ENCODE results near the gene TBC1D7. TPM values are rescaled to one million over a fixed set of nuclear protein-coding genes. Genes with fewer than 3 reads are reported as not detected.

The TBC1D7 gene
- polyA plus RNA-seq, 1 donor from 2014 or later: 67.9 TPM

- no peak overlapping the region for H3K4me2 ChIP-seq (ENCODE audit: low read length)
- H3K27ac ChIP-seq (ENCODE audit: low read length): no peak overlapping the region
- no peaks in the 10 kb centered on the region for H4K20me1 ChIP-seq (ENCODE audit: insufficient read depth)
- H3K9ac ChIP-seq (ENCODE audit: low read length): no peak overlapping the region
- no peaks in the 10 kb centered on the region for H3K9me2 ChIP-seq (ENCODE audit: insufficient read depth, low read length)
- H2AFZ ChIP-seq (ENCODE audit: low read depth, low read length): no peak overlapping the region
- H3K27me3 ChIP-seq (ENCODE audit: insufficient read depth, low read depth, low read length): no peaks in the 10 kb centered on the region
- H3K79me2 ChIP-seq (replicated peaks; ENCODE audit: insufficient read depth, low read length): no peaks in the 10 kb centered on the region
- no peaks in the 10 kb centered on the region for H3F3A ChIP-seq (ENCODE audit: insufficient read depth, low read length, poor library complexity, severe bottlenecking)
- H3K36me3 ChIP-seq (ENCODE audit: insufficient read depth, low read length): peaks cover 25% of the 10 kb centered on the region
- H3K9me3 ChIP-seq (ENCODE audit: low read length): no peaks in the 10 kb centered on the region
- H3K4me3 ChIP-seq (ENCODE audit: low read length): no peak overlapping the region
- TF ChIP-seq POLR2AphosphoS5 (IDR thresholded peaks at IDR 0.05): no peak
- no peak for TF ChIP-seq REST (IDR thresholded peaks at IDR 0.05; ENCODE audit: borderline replicate concordance)
- TF ChIP-seq SMC3 (conservative IDR thresholded peaks at IDR 0.05; ENCODE audit: poor library complexity): no peak
- TF ChIP-seq MXI1 (conservative IDR thresholded peaks at IDR 0.05; ENCODE audit: poor library complexity, severe bottlenecking): no peak
- no peak for TF ChIP-seq EZH2 (IDR thresholded peaks at IDR 0.05; ENCODE audit: borderline replicate concordance, insufficient read depth, low read length, poor library complexity, severe bottlenecking)
- no peak for TF ChIP-seq TAF1 (IDR thresholded peaks at IDR 0.05; ENCODE audit: low read depth)
- no peak for TF ChIP-seq CTCF (IDR thresholded peaks at IDR 0.05; ENCODE audit: poor library complexity, severe bottlenecking)
- no peak for TF ChIP-seq EP300 (conservative IDR thresholded peaks at IDR 0.05; ENCODE audit: poor library complexity, severe bottlenecking)
- TF ChIP-seq RAD21 (conservative IDR thresholded peaks at IDR 0.05): no peak
These were observed 27.4 kb downstream of the TBC1D7 start for GRCh38 chr6:13300643-13301590.

GRCh38 chr6:13299918-13300317, 28.4 kb downstream of the TBC1D7 start:
- Histone ChIP-seq H3K36me3 (ENCODE audit: insufficient read depth, low read length) (peaks cover 15% of the 10 kb centered on the region), H4K20me1 (ENCODE audit: insufficient read depth) (no peaks in the 10 kb centered on the region), H3K4me3 (ENCODE audit: low read length) (no peak overlapping the region), H3K27me3 (ENCODE audit: insufficient read depth, low read depth, low read length) (no peaks in the 10 kb centered on the region), H3K9me3 (ENCODE audit: low read length) (no peaks in the 10 kb centered on the region), H3K9me2 (ENCODE audit: insufficient read depth, low read length) (no peaks in the 10 kb centered on the region), H3K27ac (ENCODE audit: low read length) (no peak overlapping the region), H3K79me2 (replicated peaks; ENCODE audit: insufficient read depth, low read length) (no peaks in the 10 kb centered on the region), H3K9ac (ENCODE audit: low read length) (no peak overlapping the region), H2AFZ (ENCODE audit: low read depth, low read length) (no peak overlapping the region), H3K4me2 (ENCODE audit: low read length) (no peak overlapping the region), H3F3A (ENCODE audit: insufficient read depth, low read length, poor library complexity, severe bottlenecking) (no peaks in the 10 kb centered on the region)
- TF ChIP-seq REST (IDR thresholded peaks at IDR 0.05; ENCODE audit: borderline replicate concordance) (no peak), TAF1 (IDR thresholded peaks at IDR 0.05; ENCODE audit: low read depth) (no peak), POLR2AphosphoS5 (IDR thresholded peaks at IDR 0.05) (no peak), EP300 (conservative IDR thresholded peaks at IDR 0.05; ENCODE audit: poor library complexity, severe bottlenecking) (no peak), MXI1 (conservative IDR thresholded peaks at IDR 0.05; ENCODE audit: poor library complexity, severe bottlenecking) (no peak), CTCF (IDR thresholded peaks at IDR 0.05; ENCODE audit: poor library complexity, severe bottlenecking) (no peak)
